ENCODE measurements around the gene C18orf54.
"Not testable (repeated sequence)": the region's sequence is repeated elsewhere in the genome, so short reads cannot be mapped to it uniquely, and the experiment has no call there.

C18orf54 gene

DNA sequence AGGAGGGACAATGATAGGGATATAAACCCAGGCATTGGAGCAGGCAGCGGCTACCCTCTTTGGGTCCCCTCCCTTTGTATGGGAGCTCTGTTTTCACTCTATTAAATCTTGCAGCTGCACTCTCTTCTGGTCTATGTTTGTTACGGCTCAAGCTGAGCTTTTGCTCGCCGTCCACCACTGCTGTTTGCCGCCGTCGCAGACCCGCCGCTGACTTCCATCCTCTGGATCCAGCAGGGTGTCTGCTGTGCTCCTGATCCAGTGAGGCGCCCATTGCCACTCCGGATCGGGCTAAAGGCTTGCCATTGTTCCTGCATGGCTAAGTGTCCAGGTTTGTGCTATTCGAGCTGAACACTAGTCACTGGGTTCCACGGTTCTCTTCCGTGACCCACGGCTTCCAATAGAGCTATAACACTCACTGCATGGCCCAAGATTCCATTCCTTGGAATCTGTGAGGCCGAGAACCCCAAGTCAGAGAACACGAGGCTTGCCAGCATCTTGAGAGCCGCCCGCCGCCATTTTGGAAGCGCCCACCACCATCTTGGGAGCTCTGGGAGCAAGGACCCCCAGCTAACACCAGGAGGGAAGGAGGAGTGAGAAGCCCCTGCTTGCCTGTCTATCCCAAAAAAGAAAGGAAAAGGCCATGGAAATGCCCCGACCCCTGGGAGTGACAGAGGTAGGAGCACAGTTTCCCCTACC is 29.2 kb downstream of the C18orf54 start:
- FAIRE-seq = not testable (repeated sequence)

DNA sequence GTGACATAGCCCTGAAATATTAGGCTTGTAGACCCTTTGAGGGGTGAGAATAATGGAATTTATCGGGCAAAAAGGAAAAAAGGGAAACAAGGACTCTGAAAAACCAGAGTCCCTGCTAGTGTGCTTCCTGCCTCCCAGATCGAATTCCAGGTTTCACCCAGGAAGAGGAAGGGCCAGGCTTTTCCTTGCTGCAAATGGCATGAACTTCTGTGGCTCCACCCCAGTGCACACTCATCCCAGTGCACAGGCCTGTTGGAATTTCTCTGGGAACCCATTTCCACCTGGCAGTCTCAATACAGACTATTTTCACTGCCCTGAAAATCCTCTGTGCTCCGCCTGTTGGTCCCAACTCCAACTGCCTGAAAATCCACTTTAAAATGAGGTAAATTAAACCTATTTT is 29.9 kb downstream of the C18orf54 start:
- FAIRE-seq = no peak
- DNase-seq (ENCODE audit: insufficient read length, low spot score) = no peak

More for the DNA sequence above, 29.2 kb downstream of the C18orf54 start:
- DNase-seq (ENCODE audit: insufficient read length, low spot score) = not testable (repeated sequence)

DNA sequence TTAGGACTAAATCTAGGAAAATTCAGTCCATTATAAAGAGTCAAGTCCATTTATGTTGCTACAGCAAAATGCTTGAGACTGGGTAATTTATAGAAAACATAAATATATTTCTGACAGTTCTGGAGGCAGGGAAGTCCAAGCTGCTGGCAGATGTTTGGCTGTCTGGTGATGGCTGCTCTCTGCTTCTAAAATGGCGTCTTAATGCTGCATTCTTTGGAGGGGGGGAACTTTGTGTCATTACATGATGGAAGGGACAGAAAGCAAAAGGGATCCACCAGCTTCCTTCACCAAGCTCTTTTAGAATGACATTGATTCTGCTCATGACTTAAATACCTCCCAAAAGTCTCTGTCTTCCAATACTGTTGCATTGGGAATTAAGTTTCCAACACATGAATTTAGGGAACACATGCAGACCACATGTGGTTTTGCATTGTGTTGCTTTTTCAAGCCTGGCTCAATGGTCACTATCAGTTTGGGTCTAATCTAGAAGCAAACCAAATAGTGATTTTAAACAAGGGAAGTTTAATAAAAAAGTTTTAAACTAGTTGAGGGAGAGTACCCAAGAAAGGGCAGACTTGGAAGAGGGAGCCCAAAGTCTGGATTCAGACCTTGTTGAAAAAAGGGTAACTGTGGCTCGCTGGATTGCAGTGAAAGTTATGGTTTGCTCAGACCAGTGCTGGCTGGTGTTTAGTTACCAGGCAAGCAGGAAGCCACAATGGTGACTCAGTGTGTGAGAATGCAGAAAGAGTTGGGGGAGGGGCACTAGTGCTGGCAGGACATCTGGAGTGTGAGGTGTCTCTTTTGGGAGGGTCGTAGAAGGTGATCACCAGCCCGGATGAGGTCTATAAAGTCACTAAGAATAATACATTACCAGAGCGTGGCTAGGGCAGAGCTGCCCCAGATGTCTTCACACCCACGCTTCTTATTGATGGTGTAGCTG is 30.8 kb downstream of the C18orf54 start:
- DNase-seq (ENCODE audit: insufficient read length, low spot score) = peak; percentile 41
- no peak for FAIRE-seq

DNA sequence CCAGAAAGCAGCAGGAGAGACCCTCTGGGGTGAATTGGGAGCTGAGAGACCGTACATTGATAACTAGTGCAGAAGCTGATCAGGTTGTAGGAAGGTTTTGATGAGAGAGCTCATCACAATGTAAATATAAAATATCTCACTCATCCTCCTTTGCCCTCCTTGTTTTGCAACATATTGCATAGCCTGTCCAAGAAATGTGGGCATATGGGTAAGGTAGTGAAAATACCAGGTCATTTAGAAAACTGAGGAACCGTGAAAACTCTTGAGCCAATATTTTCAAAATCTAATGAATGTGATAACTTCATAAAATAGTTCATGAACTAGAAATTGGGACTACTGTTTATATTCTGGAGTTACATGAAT is 31.4 kb downstream of the C18orf54 start:
- FAIRE-seq (no peak), DNase-seq (ENCODE audit: insufficient read length, low spot score) (no peak)

DNA sequence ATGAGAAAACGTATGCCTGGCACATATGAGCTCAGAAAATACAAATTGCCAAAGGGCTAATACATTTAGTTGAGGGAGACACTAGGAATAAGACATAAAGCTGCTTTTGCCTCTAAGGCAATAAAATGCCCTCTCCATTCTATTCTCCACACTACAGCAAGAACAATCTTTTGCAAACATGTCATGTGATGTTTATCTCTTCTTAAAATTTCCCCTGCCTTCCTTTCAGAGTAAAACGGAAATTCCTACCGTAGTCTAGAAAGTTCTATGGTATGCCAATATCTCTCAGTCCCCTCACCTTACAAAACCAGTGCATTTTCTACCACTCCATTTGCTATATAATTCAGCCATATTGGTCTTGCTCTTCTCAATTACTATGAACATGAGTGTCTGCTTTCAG is 33.1 kb downstream of the C18orf54 start:
- DNase-seq (ENCODE audit: insufficient read length, low spot score) (no peak), FAIRE-seq (no peak)

DNA sequence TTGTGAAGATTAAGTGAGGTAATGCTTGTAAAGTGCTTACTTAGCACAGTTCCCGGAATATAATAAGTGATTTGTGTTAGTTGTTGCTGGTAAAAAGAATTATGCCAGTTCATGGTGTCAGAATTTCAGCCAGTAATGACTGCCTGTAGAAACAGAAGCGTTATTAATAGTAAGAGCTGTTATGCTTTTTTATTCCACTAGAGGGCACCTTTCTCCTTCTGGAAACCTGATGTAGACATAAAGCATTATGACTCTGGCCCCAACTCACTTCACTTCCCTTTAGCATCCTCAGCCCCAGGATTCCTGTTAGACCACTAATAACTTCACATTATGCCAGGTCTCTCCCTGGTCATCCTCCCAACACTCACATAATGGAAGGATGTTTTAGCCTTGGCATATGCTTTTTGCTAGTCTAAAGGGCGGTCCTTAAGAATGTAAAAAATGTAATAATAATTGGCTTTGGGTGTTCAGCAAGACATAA is 34.9 kb downstream of the C18orf54 start:
- DNase-seq (ENCODE audit: insufficient read length, low spot score) (peak; percentile 13), FAIRE-seq (peak; percentile 73)

DNA sequence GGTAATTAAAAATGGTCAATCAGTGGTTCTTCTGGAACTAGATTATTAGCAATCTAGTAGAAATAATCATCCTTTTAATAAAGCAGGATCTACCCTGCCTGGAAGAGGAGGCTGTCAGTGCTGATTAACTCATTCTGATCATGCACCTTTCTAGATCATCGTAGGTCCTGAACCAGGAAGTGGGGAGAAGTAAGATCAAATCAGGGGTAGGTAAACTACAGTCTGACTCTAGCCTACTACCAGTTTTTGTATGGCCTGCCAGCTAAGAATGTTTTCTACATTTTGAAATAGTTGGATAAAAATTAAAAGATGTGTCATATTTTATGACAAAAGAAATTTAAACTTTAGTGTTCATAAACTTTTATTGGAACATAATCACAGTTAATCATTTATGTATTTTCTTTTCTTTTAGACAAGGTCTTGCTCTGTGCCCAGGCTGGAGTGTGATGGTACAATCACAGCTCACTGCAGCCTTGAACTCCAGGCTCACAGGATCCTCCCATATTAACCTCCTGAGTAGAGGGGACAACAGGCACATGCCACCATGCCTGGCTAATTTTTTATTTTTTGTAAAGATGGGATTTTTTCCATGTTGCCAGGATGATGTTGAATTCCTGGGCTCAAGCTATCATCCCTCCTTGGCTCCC is 36.1 kb downstream of the C18orf54 start:
- DNase-seq (ENCODE audit: insufficient read length, low spot score) (no peak), FAIRE-seq (no peak)

DNA sequence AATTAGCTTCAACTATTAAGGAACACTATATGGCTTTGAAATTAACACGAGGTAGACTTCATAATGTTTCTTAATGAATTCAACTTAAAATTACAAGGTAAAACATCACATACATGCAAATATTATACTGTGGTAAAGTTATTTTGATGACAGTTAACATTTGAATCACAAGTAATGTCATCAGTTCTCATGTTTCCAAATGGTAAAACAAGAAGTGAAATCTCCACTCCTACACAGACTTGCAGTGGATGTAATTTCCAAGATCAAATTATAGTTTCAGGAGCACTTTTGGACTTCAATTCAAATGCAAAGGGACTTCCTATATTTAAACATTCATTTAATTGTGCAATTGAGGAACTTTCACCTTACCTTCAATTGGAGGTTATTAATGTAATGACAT is 39.1 kb downstream of the C18orf54 start:
- no peak for DNase-seq (ENCODE audit: insufficient read length, low spot score)
- FAIRE-seq = no peak

DNA sequence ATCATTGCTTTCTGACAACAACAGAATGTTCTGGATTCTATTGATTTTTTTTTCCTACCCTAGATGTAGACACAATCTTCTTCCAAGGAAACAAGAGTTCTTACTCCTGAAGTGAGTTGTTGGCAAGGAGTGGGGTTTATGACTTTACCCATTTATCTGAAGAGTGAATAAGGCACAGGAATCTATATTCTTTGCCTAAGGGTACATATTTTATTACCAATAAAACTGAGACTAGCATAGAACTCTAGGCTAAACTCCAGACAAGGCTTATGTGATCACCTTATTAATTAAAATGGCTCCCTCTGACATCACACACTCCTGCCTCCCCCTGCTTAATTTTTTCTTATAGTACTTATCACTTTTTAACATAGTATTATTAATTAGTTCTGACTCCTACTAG is 47.6 kb downstream of the C18orf54 start:
- FAIRE-seq (no peak), DNase-seq (ENCODE audit: insufficient read length, low spot score) (no peak)

DNA sequence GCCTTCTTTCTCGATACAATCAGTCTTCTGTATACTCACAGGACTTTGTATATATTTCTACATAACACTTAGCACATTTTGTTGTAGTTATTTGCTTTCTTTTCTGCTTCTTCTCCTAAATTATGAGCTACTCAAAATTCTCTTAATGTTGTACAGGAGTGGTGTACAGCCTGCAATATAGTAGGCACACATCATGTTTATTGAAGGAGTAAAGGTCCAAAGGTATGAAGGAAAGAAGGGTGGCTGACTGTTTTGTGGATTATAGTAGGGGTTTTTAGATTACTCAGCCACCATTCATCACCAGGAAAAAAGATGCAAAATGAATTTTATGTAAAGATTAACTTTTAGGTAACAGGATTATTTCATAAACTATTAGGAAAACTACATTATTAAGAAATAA is 54.1 kb downstream of the C18orf54 start:
- no peak for FAIRE-seq

DNA sequence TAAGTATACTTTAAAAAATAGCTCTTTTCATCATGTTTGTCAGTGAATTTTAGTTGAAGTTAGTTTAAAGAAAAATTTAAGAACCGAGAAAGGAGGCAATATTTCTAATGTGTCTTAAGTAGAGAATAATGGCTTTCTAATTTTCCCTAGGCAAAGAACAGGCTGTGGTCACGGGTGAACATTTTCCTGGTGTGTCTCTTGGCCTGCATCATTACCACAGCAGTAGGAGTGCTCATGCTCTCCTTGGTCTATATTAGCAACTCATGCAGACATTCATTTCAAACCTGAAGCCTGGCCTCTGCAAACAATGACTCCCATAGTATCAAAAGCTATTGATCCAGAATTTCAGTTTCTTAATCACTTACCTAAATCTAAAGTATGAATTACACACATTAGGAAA is 57.4 kb downstream of the C18orf54 start:
- DNase-seq (ENCODE audit: insufficient read length, low spot score) (no peak), FAIRE-seq (no peak)

More for the DNA sequence above, 54.1 kb downstream of the C18orf54 start:
- no peak for DNase-seq (ENCODE audit: insufficient read length, low spot score)

DNA sequence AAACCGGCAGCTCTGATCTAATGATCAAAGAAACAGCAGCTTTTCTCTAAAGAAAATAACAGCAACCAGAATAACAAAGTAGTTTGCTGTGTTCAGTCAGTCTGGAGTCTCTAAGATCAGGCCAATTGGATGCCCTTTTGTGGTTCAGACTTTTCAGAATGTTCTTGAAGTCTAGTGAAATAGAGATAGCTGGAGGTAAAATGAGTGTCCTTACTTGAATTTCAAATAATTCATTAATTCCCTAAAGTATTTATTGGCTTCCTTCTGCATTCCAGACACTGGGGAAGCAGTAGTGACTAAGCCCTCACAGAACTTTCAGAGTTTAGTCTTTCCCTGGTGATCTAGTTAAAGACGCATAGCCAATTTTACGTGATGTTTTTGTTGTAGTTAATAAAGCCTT is 58.7 kb downstream of the C18orf54 start:
- FAIRE-seq (no peak), DNase-seq (ENCODE audit: insufficient read length, low spot score) (no peak)

DNA sequence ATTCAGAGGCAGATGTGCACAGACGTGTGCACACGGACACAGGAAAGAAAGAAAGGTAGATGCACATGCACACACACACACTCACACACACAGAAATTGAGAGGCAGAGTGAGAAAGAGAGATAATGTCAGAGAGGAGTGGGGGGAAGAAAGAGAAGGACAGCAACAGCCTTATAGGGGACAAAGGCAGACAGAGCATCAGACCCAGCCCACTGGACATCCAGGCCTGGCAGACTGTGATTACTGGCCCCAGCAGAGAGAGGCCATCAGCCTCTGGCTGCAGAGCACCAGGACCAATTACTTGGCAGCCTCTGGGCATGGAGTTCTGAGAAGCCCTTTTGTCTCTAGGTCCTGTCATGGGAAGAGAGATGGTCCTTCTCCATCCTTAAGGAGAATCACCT is 66.1 kb downstream of the C18orf54 start:
- FAIRE-seq (no peak), DNase-seq (ENCODE audit: insufficient read length, low spot score) (no peak)

DNA sequence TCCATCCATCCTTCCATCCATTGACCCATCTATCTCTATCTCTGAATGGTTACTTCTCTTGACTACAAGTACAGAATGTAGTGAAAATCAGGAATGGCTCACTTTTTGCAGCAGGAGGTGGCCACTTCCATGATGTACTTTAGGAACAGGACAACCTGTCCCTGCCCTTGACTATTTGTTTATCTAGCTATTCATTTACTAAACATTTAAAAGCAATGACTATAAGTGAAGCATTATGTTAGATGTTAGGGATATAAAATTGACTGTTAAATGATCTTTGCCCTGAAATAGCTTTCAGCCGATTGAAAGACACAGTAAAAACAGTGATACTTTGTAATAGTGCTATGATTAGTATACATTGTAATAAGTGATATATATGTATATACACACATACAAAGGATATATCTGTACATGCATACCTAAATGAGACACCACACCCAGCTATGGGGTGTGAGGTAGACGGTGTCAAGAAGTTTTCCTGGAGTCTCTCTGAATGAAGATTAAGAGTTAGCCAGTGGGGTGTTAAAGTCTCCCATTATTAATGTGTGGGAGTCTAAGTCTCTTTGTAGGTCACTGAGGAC is 68.5 kb downstream of the C18orf54 start:
- DNase-seq (ENCODE audit: insufficient read length, low spot score) = no peak
- FAIRE-seq = no peak

All from HTR-8/SVneo (cell line).